Endothelial cell of umbilical vein (primary cell): ENCODE results near the gene NIF3L1. TPM values are rescaled to one million over a fixed set of nuclear protein-coding genes. Genes with fewer than 3 reads are reported as not detected.

Experiments used
- BruUV-seq: library from RNA; stranded (reverse); fragments of 400-500 nt; replicated peaks from 2 replicates; lab custom pipeline; 2021; lab: Mats Ljungman, UMichigan
- CTCF ChIA-PET: fragments of 300-600, 350-600 bp; sonication (Branson Sonifier 250); formaldehyde crosslinking; loops from one replicate; lab custom pipeline; 2021; ENCODE audit warnings: antibody characterized with exemption, inconsistent platforms; lab: Charles Lee
- POLR2A ChIA-PET: fragments of 300-600, 350-600 bp; sonication (Branson Sonifier 250); formaldehyde crosslinking; loops from one replicate; lab custom pipeline; 2021; ENCODE audit warnings: antibody characterized with exemption, inconsistent platforms; lab: Charles Lee
- DNase-seq: peaks from one replicate; pipeline ENCODE4 v3.0.0-alpha.2; 2011; ENCODE audit warnings: low read depth, low spot score
- FAIRE-seq: peaks from 2 replicates; lab custom pipeline; 2011; peaks lifted over from hg19 to GRCh38; lab: Jason Lieb, UNC
- H2AFZ ChIP-seq: 2 replicates; pipeline ENCODE4 v1.6.0; 2012; ENCODE audit warnings: low read depth, low read length, control low read depth, inconsistent platforms
- H3K27ac ChIP-seq: 2 replicates; pipeline ENCODE4 v1.5.1; 2011; ENCODE audit warnings: low read depth, mild to moderate bottlenecking, control low read depth, low read length, moderate library complexity; ENCODE audit not compliant: insufficient read depth
- H3K27me3 ChIP-seq, 2 experiments: 2 replicates each; pipeline versions ENCODE4 v1.6.0 to v1.6.1; 2011; ENCODE audit warnings: low read length in 2 of 2, mixed read lengths in 1 of 2; ENCODE audit not compliant: control insufficient read depth in 2 of 2, insufficient read depth in 2 of 2
- H3K36me3 ChIP-seq, 2 experiments: 2 replicates in 1 of 2; 3 replicates in 1 of 2; pipeline ENCODE4 v1.5.1; 2011; ENCODE audit warnings: low read length in 2 of 2, mild to moderate bottlenecking in 1 of 2, moderate library complexity in 1 of 2; ENCODE audit not compliant: control insufficient read depth in 2 of 2, insufficient read depth in 2 of 2; ENCODE audit errors: extremely low read depth in 1 of 2
- H3K4me1 ChIP-seq: 3 replicates; pipeline ENCODE4 v1.5.1; 2011; ENCODE audit warnings: mild to moderate bottlenecking, low read length; ENCODE audit not compliant: control insufficient read depth, insufficient read depth; ENCODE audit errors: extremely low read depth
- H3K4me2 ChIP-seq: 2 replicates; pipeline ENCODE4 v1.6.1; 2011; ENCODE audit warnings: low read length, control low read depth, mixed read lengths; ENCODE audit not compliant: insufficient read depth
- H3K4me3 ChIP-seq, 3 experiments: fragments of 200-600 bp in 1 of 3; sonication (generic), shearing (Covaris generic) in 1 of 3; replicated peaks in 1 of 3; 2 replicates each; pipeline ENCODE4 v1.5.1; 2011 to 2016; ENCODE audit warnings: control low read depth in 3 of 3, low read length in 3 of 3, mild to moderate bottlenecking in 2 of 3, inconsistent platforms in 1 of 3, low read depth in 1 of 3, moderate library complexity in 1 of 3; ENCODE audit not compliant: insufficient read depth in 1 of 3
- H3K79me2 ChIP-seq: 2 replicates; pipeline ENCODE4 v1.6.0; 2012; ENCODE audit warnings: low read length, inconsistent platforms; ENCODE audit not compliant: control insufficient read depth, insufficient read depth
- H3K9ac ChIP-seq: replicated peaks from 2 replicates; pipeline ENCODE3; 2011; ENCODE audit warnings: low read length, control low read depth; ENCODE audit not compliant: insufficient read depth; ENCODE audit errors: extremely low read depth
- H3K9me1 ChIP-seq: replicated peaks from 3 replicates; pipeline ENCODE4 v1.6.0; 2011; ENCODE audit warnings: mild to moderate bottlenecking, low read length; ENCODE audit not compliant: control insufficient read depth, insufficient read depth; ENCODE audit errors: extremely low read depth
- H3K9me3 ChIP-seq: replicated peaks from 2 replicates; pipeline ENCODE4 v1.5.1; 2012; ENCODE audit warnings: low read length, inconsistent platforms; ENCODE audit not compliant: control insufficient read depth, insufficient read depth
- H4K20me1 ChIP-seq: replicated peaks from 2 replicates; pipeline ENCODE3; 2011; ENCODE audit warnings: mild to moderate bottlenecking, low read length; ENCODE audit not compliant: control insufficient read depth, insufficient read depth; ENCODE audit errors: extremely low read depth
- CTCF ChIP-seq, 2 donors: IDR thresholded peaks; 1 replicate in 1 of 2; 2 replicates in 1 of 2; pipeline ENCODE4 v1.5.1; 2011; ENCODE audit warnings: low read length in 2 of 2, mild to moderate bottlenecking in 2 of 2, moderate library complexity in 2 of 2, control low read depth in 1 of 2, inconsistent platforms in 1 of 2, low read depth in 1 of 2; ENCODE audit not compliant: insufficient read depth in 1 of 2; ENCODE audit errors: extremely low read depth in 1 of 2
- EZH2 ChIP-seq: IDR thresholded peaks from 2 replicates; pipeline ENCODE4 v1.6.1; 2012; ENCODE audit warnings: borderline replicate concordance, low read depth, mild to moderate bottlenecking, moderate library complexity, low read length, inconsistent platforms; ENCODE audit not compliant: severe bottlenecking
- FOS ChIP-seq: IDR thresholded peaks from 2 replicates; pipeline ENCODE4 v1.6.1; 2011; ENCODE audit warnings: mild to moderate bottlenecking, low read length, moderate library complexity, borderline replicate concordance; ENCODE audit not compliant: insufficient read depth
- GATA2 ChIP-seq: IDR thresholded peaks from 2 replicates; pipeline ENCODE4 v1.7.0; 2011; ENCODE audit warnings: low read depth, mild to moderate bottlenecking, moderate library complexity, mixed read lengths, low read length; ENCODE audit not compliant: insufficient read length, insufficient read depth
- JUN ChIP-seq: IDR thresholded peaks from 2 replicates; pipeline ENCODE4 v1.6.1; 2011; ENCODE audit warnings: borderline replicate concordance, low read depth; ENCODE audit not compliant: insufficient read length, insufficient read depth
- MAX ChIP-seq: IDR thresholded peaks from 2 replicates; pipeline ENCODE4 v1.6.1; 2011; ENCODE audit not compliant: insufficient read depth, insufficient read length
- MYC ChIP-seq: IDR thresholded peaks from one replicate; pipeline ENCODE4 v1.6.1; 2011; ENCODE audit warnings: mild to moderate bottlenecking, low read depth, low read length
- POLR2A ChIP-seq: IDR thresholded peaks from 2 replicates; pipeline ENCODE4 v1.6.1; 2012; ENCODE audit warnings: low read depth, mild to moderate bottlenecking, control low read depth, low read length
- POLR2AphosphoS5 ChIP-seq: IDR thresholded peaks from 2 replicates; pipeline ENCODE4 v1.6.1; 2012; ENCODE audit warnings: low read depth, mild to moderate bottlenecking, control low read depth, low read length, moderate library complexity; ENCODE audit not compliant: insufficient read depth
- dilution Hi-C: fragments of 300-500 bp; cut with MboI; formaldehyde crosslinking; loops from one replicate; pipeline ENCODE4 v1.15.0; 2019; ENCODE audit warnings: low sequenced_read_pairs; ENCODE audit not compliant: extremely low pct_ligation_motif_present
- intact Hi-C: fragments of 100-400 bp; cut with micrococcal nuclease; formaldehyde crosslinking; loops from one replicate; pipeline ENCODE4 v1.10.0; 2022
- polyA plus RNA-seq, 4 experiments: library from polyadenylated mRNA; depleted of rRNA in 3 of 4; stranded (reverse) in 3 of 4; unstranded in 1 of 4; fragments of >200 nt; gene quantifications; 2 replicates each; pipeline versions ENCODE4 v1.2.1 to v1.2.3, GENCODE V29; 2011 to 2012; ENCODE audit warnings: missing spikeins in 1 of 4
- total RNA-seq: library from RNA; stranded (reverse); gene quantifications from 2 replicates; pipeline ENCODE4 v1.2.3, GENCODE V29; 2021

Gene NIF3L1
- total and polyA plus RNA-seq, 2 donors (not counting 3 experiments of a cell fraction or from before 2014, with no cell fraction given) = 16.3 to 37.5 TPM

GRCh38 chr2:200864176-200865034 is 24.8 kb upstream of the NIF3L1 start, which contains the start of gene CLK1:
CLK1 (minus strand) TSS chr2:200864658; CDS start chr2:200861862, 2,796 bp downstream.
- peaks cover 26% of the 10 kb centered on the region for H3K4me1 ChIP-seq
- peak within 1 kb of the TSS; percentile 100 for H3K9ac ChIP-seq
- H3K36me3 ChIP-seq = peaks cover 1 to 2% of the 10 kb centered on the region in 2 experiments
- intact Hi-C loops (loop anchor here (1.0 to 5.0 kb wide), 6 partner anchors 25 to 151 kb away; partner anchors contain the start of genes BZW1, NIF3L1 and PPIL3), dilution Hi-C loops (no loop called here)
- H2AFZ ChIP-seq = peak within 1 kb of the TSS; percentile 48
- peak; percentile 89 for FAIRE-seq
- H3K27me3 ChIP-seq = no peaks in the 10 kb centered on the region
- peak within 1 kb of the TSS; percentile 88 for H3K27ac ChIP-seq
- H3K9me1 ChIP-seq = no peaks in the 10 kb centered on the region
- CTCF ChIA-PET = interaction anchor here (1.0 to 1.4 kb wide), 4 partner anchors 12 to 205 kb away, joined by 3 to 6 read pairs (median 4); partner anchors contain the start of genes NIF3L1 and PPIL3
- TF ChIP-seq GATA2 (no peak), CTCF (IDR thresholded peaks at IDR 0.05; ENCODE audit: extremely low read depth in 1 of 2, insufficient read depth in 1 of 2, low read depth in 1 of 2, low read length in 2 of 2) (no peak), POLR2AphosphoS5 (peak; percentile 97), MAX (no peak), MYC (peak; percentile 67), EZH2 (no peak), JUN (no peak), FOS (peak; percentile 24), POLR2A (peak; percentile 97)
- H4K20me1 ChIP-seq = peaks cover 14% of the 10 kb centered on the region
- H3K79me2 ChIP-seq = peaks cover 50% of the 10 kb centered on the region
- H3K9me3 ChIP-seq = no peaks in the 10 kb centered on the region
- H3K4me3 ChIP-seq = peak within 1 kb of the TSS; percentile 90 to 99 (median 91)
- H3K4me2 ChIP-seq = peak within 1 kb of the TSS; percentile 99
- POLR2A ChIA-PET = interaction anchor here (1.1 to 2.0 kb wide), 3 partner anchors 25 to 318 kb away, joined by 4 to 11 read pairs (median 6); partner anchors contain the start of genes CASP10, NIF3L1 and PPIL3
- DNase-seq = peak; percentile 95
- BruUV-seq = TSS peak; percentile 39
